DOHH2 (cell line): Measurements from ENCODE around the gene NFATC3.

ENCODE experiments used
- CTCF ChIP-seq: fragments of 200-600 bp; sonication (generic); IDR thresholded peaks from one replicate; pipeline ENCODE4 v1.5.1; 2014; ENCODE audit warnings: antibody characterized with exemption, mild to moderate bottlenecking, low read depth, low read length; ENCODE audit not compliant: poor library complexity, severe bottlenecking
- EZH2phosphoT487 ChIP-seq: fragments of 200-600 bp; sonication (generic); IDR thresholded peaks from 2 replicates; pipeline ENCODE4 v1.6.1; 2017; ENCODE audit warnings: borderline replicate concordance, mild to moderate bottlenecking, antibody characterized with exemption, low read length, moderate library complexity, mixed read lengths

DNA sequence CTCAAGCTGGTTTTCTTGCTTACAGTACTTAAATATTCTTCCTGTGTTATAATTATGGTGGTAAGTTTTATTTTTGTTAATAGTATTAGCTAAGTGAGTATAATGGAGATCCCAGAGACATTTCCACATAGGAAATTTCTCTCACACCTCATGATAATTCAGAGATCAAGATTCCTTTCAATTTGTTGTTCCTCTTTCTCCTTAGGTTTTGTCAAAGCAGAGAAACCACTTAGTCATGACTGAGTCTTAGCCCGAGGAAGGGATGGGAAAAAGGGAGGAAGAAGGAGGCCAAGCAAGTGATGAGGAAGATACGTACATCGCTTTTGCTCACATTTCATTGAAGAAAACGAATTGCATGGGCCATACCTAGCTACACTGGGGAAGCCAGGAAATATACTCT is 132.3 kb downstream of the NFATC3 start:
- TF ChIP-seq CTCF: no peak
- no peak for TF ChIP-seq EZH2phosphoT487
